H9 (cell line): ENCODE results near the gene ADAM17. TPM values are rescaled to one million over a fixed set of nuclear protein-coding genes. Genes with fewer than 3 reads are reported as not detected.

Experiments used
- DNase-seq: peaks from one replicate; pipeline ENCODE4 v3.0.0-alpha.2; 2017
- H2AFZ ChIP-seq: one replicate; pipeline ENCODE4 v1.6.1; 2013; ENCODE audit warnings: mild to moderate bottlenecking, low read length, control low read depth, moderate library complexity
- H2AK5ac ChIP-seq: 2 replicates; pipeline ENCODE4 v1.6.1; 2013; ENCODE audit warnings: low read length, control low read depth, mixed read lengths; ENCODE audit not compliant: insufficient read length
- H2BK120ac ChIP-seq: one replicate; pipeline ENCODE4 v1.6.1; 2013; ENCODE audit warnings: low read depth, mild to moderate bottlenecking, low read length, control low read depth, inconsistent platforms; ENCODE audit not compliant: poor library complexity, severe bottlenecking
- H2BK12ac ChIP-seq: 2 replicates; pipeline ENCODE4 v1.6.1; 2013; ENCODE audit warnings: low read length, control low read depth, mixed read lengths, low read depth; ENCODE audit not compliant: insufficient read length
- H2BK15ac ChIP-seq: 2 replicates; pipeline ENCODE4 v1.6.1; 2013; ENCODE audit warnings: low read depth, low read length, control low read depth
- H2BK20ac ChIP-seq: one replicate; pipeline ENCODE4 v1.6.1; 2013; ENCODE audit warnings: low read depth, mild to moderate bottlenecking, low read length, control low read depth, inconsistent platforms; ENCODE audit not compliant: poor library complexity, severe bottlenecking
- H2BK5ac ChIP-seq: 2 replicates; pipeline ENCODE4 v1.6.1; 2013; ENCODE audit warnings: low read length, control low read depth, mixed read lengths; ENCODE audit not compliant: insufficient read length
- H3K14ac ChIP-seq: 2 replicates; pipeline ENCODE4 v1.6.1; 2013; ENCODE audit warnings: low read length, control low read depth; ENCODE audit not compliant: insufficient read depth
- H3K18ac ChIP-seq: 2 replicates; pipeline ENCODE4 v1.6.1; 2013; ENCODE audit warnings: low read depth, mild to moderate bottlenecking, mixed read lengths, low read length, control low read depth; ENCODE audit not compliant: insufficient read length
- H3K23ac ChIP-seq: 2 replicates; pipeline ENCODE4 v1.6.1; 2013; ENCODE audit warnings: low read length, control low read depth, mixed read lengths, low read depth; ENCODE audit not compliant: insufficient read length
- H3K23me2 ChIP-seq: 2 replicates; pipeline ENCODE4 v1.6.1; 2013; ENCODE audit warnings: low read depth, mild to moderate bottlenecking, mixed read lengths, low read length, control low read depth; ENCODE audit not compliant: insufficient read length, poor library complexity, severe bottlenecking
- H3K27ac ChIP-seq: 2 replicates; pipeline ENCODE4 v1.5.1; 2013; ENCODE audit warnings: low read length, control low read depth, mixed read lengths, low read depth; ENCODE audit not compliant: insufficient read length
- H3K27me3 ChIP-seq: 2 replicates; pipeline ENCODE4 v1.6.1; 2013; ENCODE audit warnings: low read length, control low read depth, inconsistent platforms; ENCODE audit not compliant: insufficient read depth
- H3K4ac ChIP-seq: 2 replicates; pipeline ENCODE4 v1.6.1; 2013; ENCODE audit warnings: low read depth, mild to moderate bottlenecking, control low read depth, inconsistent platforms, low read length, moderate library complexity
- H3K4me1 ChIP-seq: 2 replicates; pipeline ENCODE4 v1.6.1; 2013; ENCODE audit warnings: low read length, control low read depth, inconsistent platforms; ENCODE audit not compliant: insufficient read depth
- H3K4me2 ChIP-seq: 2 replicates; pipeline ENCODE4 v1.6.1; 2013; ENCODE audit warnings: low read length, control low read depth, mixed read lengths; ENCODE audit not compliant: insufficient read length, insufficient read depth
- H3K56ac ChIP-seq: 2 replicates; pipeline ENCODE4 v1.6.1; 2013; ENCODE audit warnings: low read depth, mild to moderate bottlenecking, mixed read lengths, low read length, control low read depth; ENCODE audit not compliant: insufficient read length
- H3K79me1 ChIP-seq: 2 replicates; pipeline ENCODE4 v1.6.1; 2013; ENCODE audit warnings: low read depth, mild to moderate bottlenecking, moderate library complexity, low read length, control low read depth, inconsistent platforms; ENCODE audit not compliant: insufficient read depth, poor library complexity, severe bottlenecking
- H3K79me2 ChIP-seq: 2 replicates; pipeline ENCODE4 v1.6.1; 2013; ENCODE audit warnings: low read length, control low read depth, inconsistent platforms; ENCODE audit not compliant: insufficient read depth
- H3K9ac ChIP-seq: 2 replicates; pipeline ENCODE4 v1.6.1; 2013; ENCODE audit warnings: low read length, control low read depth, mixed read lengths; ENCODE audit not compliant: insufficient read length; ENCODE audit errors: extremely low read depth
- H3K9me3 ChIP-seq: one replicate; pipeline ENCODE4 v1.6.1; 2013; ENCODE audit warnings: low read depth, low read length, inconsistent platforms; ENCODE audit not compliant: control insufficient read depth
- H3T11ph ChIP-seq: one replicate; pipeline ENCODE4 v1.6.1; 2013; ENCODE audit warnings: mild to moderate bottlenecking, low read length, control low read depth, inconsistent platforms
- H4K20me1 ChIP-seq: one replicate; pipeline ENCODE4 v1.6.1; 2013; ENCODE audit not compliant: control insufficient read depth, insufficient read length, insufficient read depth
- H4K5ac ChIP-seq: 2 replicates; pipeline ENCODE4 v1.6.1; 2013; ENCODE audit warnings: low read depth, mild to moderate bottlenecking, mixed read lengths, low read length, control low read depth; ENCODE audit not compliant: insufficient read length
- H4K8ac ChIP-seq: replicated peaks from 2 replicates; pipeline ENCODE4 v1.6.1; 2013; ENCODE audit warnings: low read length, control low read depth, mixed read lengths, low read depth; ENCODE audit not compliant: insufficient read length
- H4K91ac ChIP-seq: 2 replicates; pipeline ENCODE4 v1.6.1; 2013; ENCODE audit warnings: low read depth, mild to moderate bottlenecking, moderate library complexity, mixed read lengths, low read length, control low read depth; ENCODE audit not compliant: insufficient read length
- H3K27ac Mint-ChIP-seq, 3 experiments: 2 replicates in 2 of 3; 3 replicates in 1 of 3; pipeline ENCODE4 v1.8.0; 2020 to 2021; ENCODE audit warnings: mixed read lengths in 3 of 3, mild to moderate bottlenecking in 1 of 3, moderate library complexity in 1 of 3
- H3K27me3 Mint-ChIP-seq: 2 replicates; pipeline ENCODE4 v1.8.0; 2021; ENCODE audit warnings: low read depth, mild to moderate bottlenecking, moderate library complexity, mixed read lengths
- H3K36me3 Mint-ChIP-seq, 3 experiments: 2 replicates in 2 of 3; 3 replicates in 1 of 3; pipeline ENCODE4 v1.8.0; 2020 to 2021; ENCODE audit warnings: low read depth in 3 of 3, mixed read lengths in 3 of 3; ENCODE audit not compliant: insufficient read depth in 1 of 3
- H3K4me1 Mint-ChIP-seq, 2 experiments: 2 replicates each; pipeline ENCODE4 v1.8.0; 2020; ENCODE audit warnings: mixed read lengths in 2 of 2
- H3K4me3 Mint-ChIP-seq, 2 experiments: 2 replicates in 1 of 2; 3 replicates in 1 of 2; pipeline ENCODE4 v1.8.0; 2020 to 2021; ENCODE audit warnings: mild to moderate bottlenecking in 2 of 2, mixed read lengths in 2 of 2, moderate library complexity in 1 of 2
- H3K9me3 Mint-ChIP-seq, 2 experiments: 2 replicates in 1 of 2; 3 replicates in 1 of 2; pipeline ENCODE4 v1.8.0; 2020; ENCODE audit warnings: mild to moderate bottlenecking in 2 of 2, mixed read lengths in 2 of 2, moderate library complexity in 1 of 2
- WGBS: extraction: QIAGEN DNeasy Blood & Tissue Kit; methylation state at CpG from one replicate; pipeline ENCODE4 v1.1.7; 2013; ENCODE audit warnings: missing lambda C conversion rate, low lambda C conversion rate, mixed read lengths; ENCODE audit not compliant: insufficient read length; ENCODE audit errors: extremely low coverage; 5-methylcytosine and 5-hydroxymethylcytosine counted together
- total RNA-seq: library from RNA; stranded (reverse); gene quantifications from 2 replicates; pipeline ENCODE4 v1.2.1, GENCODE V29; 2021
- TF ChIP-seq, protein P1 (sequence below): fragments of 200-600 bp; sonication (generic); conservative IDR thresholded peaks from 3 replicates; pipeline ENCODE4 v1.8.0; 2021; ENCODE audit warnings: antibody characterized with exemption, mild to moderate bottlenecking

ADAM17 gene
- total RNA-seq, 1 experiment from 2014 or later = 26.3 TPM

DNA sequence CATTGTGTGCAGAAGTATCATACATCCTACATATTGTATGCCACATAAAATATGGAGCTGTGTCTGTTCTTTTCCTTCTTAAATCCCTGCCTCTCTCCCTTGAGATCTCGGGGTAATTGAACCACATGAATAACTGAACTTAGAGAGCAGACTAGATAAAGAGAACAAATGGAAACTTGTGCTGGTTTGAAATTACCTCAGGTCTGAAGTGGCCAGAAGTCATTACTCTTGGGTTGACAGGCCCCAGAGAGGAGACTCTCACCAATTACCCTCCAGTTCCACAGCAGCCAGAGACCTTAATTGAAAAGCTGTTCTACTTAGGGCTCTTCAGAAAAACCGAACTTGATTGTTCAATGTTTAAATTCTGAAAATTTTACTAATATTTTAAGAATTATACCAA lies 5.0 kb upstream of the ADAM17 start:
- Histone ChIP-seq H2AK5ac (no peak overlapping the region), H3K79me1 (no peaks in the 10 kb centered on the region), H3K4me2 (no peak overlapping the region), H3K9me3 (no peaks in the 10 kb centered on the region), H2BK120ac (no peak overlapping the region), H3K56ac (no peak overlapping the region), H3K4ac (no peak overlapping the region), H3K4me1 (no peaks in the 10 kb centered on the region), H3K9ac (no peak overlapping the region), H2BK15ac (no peak overlapping the region), H4K8ac (no peak overlapping the region), H2BK12ac (no peak overlapping the region), H3K23me2 (no peaks in the 10 kb centered on the region), H3T11ph (no peak overlapping the region), H4K91ac (no peak overlapping the region), H2BK20ac (no peak overlapping the region), H2BK5ac (no peak overlapping the region), H3K18ac (no peak overlapping the region), H3K14ac (no peak overlapping the region), H4K5ac (no peak overlapping the region), H3K79me2 (no peaks in the 10 kb centered on the region), H4K20me1 (no peaks in the 10 kb centered on the region), H3K27ac (no peak overlapping the region), H3K27me3 (no peaks in the 10 kb centered on the region), H2AFZ (no peak overlapping the region), H3K23ac (no peak overlapping the region)
- Mint-ChIP-seq H3K9me3 (no peaks in the 10 kb centered on the region), H3K4me3 (no peak overlapping the region), H3K27ac (peak overlapping the region in 2 of 3 experiments; percentile 48 to 82; a peak in 3 of 7 replicates), H3K27me3 (no peaks in the 10 kb centered on the region; the same call in 1 of the 2 replicates), H3K36me3 (peaks cover 5 to 12% (median 6%) of the 10 kb centered on the region in 3 experiments; a peak in 5 of 7 replicates), H3K4me1 (peaks cover 3 to 10% of the 10 kb centered on the region in 2 experiments; a peak in 1 of 4 replicates)
- no CpG with 5 or more reads among the region's 2 CpGs for WGBS
- DNase-seq = no peak
- TF ChIP-seq, protein P1, sequence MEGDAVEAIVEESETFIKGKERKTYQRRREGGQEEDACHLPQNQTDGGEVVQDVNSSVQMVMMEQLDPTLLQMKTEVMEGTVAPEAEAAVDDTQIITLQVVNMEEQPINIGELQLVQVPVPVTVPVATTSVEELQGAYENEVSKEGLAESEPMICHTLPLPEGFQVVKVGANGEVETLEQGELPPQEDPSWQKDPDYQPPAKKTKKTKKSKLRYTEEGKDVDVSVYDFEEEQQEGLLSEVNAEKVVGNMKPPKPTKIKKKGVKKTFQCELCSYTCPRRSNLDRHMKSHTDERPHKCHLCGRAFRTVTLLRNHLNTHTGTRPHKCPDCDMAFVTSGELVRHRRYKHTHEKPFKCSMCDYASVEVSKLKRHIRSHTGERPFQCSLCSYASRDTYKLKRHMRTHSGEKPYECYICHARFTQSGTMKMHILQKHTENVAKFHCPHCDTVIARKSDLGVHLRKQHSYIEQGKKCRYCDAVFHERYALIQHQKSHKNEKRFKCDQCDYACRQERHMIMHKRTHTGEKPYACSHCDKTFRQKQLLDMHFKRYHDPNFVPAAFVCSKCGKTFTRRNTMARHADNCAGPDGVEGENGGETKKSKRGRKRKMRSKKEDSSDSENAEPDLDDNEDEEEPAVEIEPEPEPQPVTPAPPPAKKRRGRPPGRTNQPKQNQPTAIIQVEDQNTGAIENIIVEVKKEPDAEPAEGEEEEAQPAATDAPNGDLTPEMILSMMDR = no peak
